Activated CD4-positive, alpha-beta T cell treated with anti-CD3 and anti-CD28 coated beads for 4 hours (primary cell): ENCODE data around the gene ABO.
"Not testable (repeated sequence)": the region's sequence is repeated elsewhere in the genome, so short reads cannot be mapped to it uniquely, and the experiment has no call there.

Experiments used
- DNase-seq, 2 donors: peaks; one replicate each; pipeline ENCODE4 v3.0.0-alpha.2; 2020

The ABO gene

DNA sequence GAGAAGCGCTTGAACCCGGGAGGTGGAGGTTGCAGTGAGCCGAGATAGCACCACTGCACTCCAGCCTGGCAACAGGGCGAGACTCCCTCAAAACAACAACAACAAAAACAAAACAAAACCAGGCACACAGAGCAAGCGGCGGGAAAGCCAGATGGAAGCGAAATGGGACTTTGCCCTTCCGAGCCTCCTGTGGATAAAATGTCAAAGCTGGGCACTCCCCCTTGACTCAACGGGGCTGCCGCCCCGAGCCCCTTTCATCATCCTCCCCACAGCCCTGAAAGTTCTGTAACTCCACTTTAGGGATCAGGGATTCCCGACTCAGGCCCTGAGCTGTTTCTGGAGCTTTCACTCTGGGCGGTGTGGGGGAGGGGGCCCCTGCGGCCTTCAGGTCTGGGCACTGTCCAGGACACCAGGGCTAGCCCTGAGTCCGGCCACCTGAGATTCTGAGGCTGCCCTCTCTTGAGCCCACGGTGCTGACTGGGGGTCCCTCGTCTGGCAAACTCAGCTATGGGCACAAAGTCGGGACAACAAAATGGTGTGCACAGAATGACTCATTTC lies 35.4 kb downstream of the ABO start:
- no peak for DNase-seq

DNA sequence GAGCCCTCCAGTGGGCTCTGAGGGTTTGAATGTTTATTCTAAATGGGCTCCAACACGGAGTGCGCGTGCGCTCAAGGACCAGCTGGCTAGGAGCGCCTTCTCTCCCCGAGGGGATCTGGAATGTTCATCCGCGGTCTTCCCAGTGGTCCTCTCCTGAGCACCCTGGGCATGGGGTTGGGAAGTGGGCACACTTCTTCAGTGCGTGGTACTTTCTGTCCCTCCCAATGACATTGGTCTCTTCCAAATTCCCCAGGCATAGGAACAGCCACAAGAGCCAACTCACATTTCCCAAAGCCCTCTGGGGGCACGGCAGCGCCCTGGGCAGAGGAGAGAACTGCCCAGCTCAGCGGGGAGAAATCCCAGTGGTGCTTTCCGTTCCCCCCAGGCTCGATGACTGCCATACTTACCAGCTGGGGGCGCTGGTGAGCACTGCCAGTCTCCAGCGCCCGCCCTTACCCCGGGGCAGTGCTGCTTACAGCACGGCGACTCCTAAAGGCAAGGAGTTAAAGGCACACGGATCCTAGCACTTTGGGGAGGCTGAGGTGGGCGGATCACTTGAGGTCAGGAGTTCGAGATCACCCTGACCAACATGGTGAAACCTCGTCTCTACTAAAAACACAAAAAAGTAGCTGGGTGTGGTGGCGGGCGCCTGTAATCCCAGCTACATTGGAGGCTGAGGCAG lies 36.0 kb downstream of the ABO start:
- DNase-seq = peak; percentile 58 to 62

- peak in 1 of 2 donors; percentile 25 for DNase-seq
These were observed 36.6 kb downstream of the ABO start for GRCh38 chr9:133238272-133238850.

DNA sequence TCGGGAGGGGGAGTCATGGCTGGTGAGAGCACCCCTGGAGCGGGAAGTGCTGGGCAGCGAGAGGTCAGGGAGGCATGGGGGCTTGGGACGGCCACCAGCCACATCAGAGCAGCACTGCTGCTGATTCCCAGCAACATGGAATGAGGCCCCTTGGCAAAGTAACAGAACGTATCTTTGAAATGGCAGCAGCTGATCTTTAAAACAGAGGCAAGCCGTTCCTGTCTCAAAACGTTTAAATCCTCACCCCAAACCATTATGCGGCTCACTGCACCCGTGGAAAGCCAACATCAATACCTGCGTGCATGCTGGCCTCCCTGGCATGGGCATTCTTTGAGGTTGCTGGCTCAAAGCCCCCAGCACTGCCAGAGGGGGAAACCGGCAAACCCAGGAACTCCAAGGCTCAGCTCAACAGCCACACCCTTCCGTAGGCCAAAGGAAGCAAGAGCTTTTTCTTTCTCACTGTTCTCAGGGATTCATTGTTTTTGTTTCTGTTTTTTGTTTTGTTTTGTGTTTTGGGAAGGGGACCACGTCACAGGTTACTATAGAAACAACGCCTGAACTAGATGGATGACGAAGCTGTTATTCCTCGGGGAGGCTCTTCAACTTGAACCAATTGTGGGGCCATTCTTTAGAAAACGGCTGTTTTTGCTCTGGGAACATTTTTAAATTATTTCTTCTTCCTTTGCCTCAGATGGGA lies 37.8 kb downstream of the ABO start:
- no peak for DNase-seq

DNA sequence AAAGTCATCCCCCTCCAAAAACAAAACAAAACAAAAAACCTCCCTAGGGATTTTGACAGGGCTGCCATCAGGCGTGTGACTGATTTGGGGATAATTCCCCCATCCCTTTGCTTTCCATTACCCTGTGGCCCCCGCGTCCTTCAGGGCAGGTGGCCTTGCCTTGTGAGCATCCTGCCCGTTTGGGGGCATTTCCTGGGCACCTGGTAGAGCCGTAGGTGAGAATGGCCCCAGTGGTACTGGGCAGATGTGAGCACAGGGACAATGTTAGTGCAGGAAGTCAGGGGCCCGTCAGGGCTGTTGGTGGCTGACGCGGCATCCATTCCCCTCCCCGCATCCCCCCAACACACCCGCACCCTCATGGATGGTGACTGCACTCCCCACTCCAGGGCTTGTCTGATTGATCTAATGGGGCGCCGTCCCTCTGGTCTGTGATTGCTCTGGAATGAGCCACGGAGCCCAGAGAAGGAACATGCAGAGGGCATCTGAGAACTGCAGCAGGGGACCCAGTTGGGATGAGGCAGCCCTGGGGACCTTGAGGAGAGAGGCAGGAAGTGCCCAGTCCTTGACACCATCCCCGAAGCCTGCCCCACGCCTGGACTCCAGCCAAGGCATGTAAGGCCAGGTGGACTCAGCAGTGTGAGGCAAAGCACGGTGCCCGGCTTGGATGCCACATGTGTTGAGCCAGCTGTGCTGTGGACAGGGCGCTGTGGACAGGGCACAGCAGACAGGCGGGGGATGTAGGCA lies 38.5 kb downstream of the ABO start:
- not testable (repeated sequence) for DNase-seq

DNA sequence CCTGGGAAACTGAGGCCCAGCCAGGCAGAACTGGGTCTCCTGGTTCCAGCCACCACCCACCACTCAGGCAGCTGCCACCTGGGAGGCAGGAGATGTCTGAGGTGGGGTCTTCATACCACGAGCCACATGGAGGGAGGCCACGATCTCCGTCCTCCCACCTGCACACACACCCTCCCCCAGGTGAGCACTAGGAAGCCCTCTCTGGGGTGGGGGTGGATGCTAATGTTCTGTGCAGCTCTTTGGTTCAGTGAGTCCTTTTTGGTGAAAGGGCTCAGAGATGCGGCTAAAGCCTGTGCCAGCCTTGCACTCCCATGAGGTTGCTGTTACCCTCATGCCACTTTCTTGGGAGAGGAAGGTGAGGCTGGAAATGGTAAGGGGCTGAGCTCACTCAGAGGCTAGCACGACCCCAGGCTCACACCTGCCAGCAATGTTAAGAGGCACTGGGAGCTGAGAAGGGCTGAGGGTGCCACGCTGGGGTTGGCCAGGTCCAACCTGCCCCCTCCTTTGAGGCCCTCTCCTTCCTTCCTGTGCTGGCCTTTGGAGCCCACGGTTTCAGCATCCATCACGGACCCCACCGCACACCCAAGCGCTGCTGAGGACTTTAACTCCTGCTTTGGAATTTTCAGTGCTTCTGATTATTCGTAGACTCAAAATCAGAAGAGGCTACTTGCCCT lies 39.3 kb downstream of the ABO start:
- no peak for DNase-seq

GRCh38 chr9:133234577-133235322 lies 40.3 kb downstream of the ABO start:
- DNase-seq = no peak

- no peak for DNase-seq
These were observed 41.1 kb downstream of the ABO start for GRCh38 chr9:133233681-133234432.

- DNase-seq = not testable (repeated sequence)
These were observed 43.0 kb downstream of the ABO start for GRCh38 chr9:133231934-133232568.

GRCh38 chr9:133230514-133230913 lies 44.5 kb downstream of the ABO start:
- not testable (repeated sequence) for DNase-seq

DNA sequence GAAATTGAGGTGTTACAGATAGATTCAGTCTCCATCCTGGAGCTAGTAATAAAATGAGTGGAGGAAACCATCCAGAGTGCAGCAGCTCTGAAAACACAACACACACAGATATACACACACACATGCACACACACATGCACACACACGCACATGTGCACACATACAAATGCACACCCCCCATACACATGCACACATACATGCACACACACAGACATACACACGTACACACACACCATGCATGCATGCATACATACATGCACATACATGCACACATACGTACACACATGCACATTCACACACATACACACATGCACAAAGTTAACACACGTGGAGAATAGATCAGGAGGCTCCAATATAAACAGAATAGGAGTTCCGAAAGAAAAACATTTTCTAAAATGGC lies 44.9 kb downstream of the ABO start:
- no peak for DNase-seq

DNA sequence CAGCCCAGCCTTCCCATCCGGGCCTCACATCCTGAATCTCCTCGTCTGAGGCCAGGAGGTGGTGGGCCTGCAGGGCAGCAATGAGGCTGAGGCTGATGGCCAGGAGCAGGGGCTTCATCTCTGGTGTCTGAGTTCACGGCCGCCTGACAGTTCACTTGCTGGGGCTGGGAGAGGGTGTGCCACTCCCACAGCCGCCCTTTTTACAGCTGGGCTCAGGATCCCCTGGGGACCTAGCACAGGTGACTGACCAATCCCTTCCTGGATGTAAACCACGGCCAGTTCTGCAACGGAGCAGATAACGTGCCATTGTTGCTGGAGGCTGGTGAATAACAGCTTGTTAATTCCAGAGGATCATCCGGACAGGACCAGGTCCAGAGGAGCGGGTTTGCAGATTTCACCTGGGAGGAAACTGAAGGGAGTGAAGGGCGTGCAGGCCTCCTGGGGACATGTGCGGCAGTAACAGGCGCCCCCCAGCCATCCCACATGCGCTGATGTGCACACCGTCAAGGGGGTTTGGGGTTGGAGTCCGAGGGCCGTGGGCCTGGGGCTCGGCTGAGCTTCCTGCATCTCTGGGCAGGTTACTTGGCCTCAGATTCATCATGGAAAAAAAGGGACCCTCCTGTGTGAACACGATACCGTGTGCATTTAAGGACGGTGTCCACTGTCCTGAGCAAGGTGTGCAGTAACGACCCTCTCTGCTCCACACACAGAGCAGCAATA lies 46.4 kb downstream of the ABO start:
- not testable (repeated sequence) for DNase-seq

DNA sequence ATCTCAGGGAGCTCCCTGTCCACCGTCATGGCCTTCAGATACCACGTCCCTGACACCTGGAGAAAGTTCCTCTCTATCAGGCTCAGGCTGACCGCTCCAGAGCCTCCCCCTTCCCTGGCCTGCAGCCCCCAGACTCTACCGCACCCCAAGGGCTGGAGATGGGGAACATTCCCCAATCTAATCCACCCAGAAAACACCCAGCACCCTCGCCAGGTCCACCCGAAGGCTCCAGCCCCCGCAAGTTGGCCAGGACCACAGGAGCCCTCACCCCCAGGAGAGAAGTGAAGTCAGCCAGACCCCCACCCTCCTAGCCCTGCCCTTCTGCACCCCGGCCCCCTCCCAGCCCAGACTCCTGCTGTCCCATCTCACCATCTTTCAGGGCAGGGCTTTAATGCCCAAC lies 47.0 kb downstream of the ABO start:
- not testable (repeated sequence) for DNase-seq

- no peak for DNase-seq
These were observed 47.6 kb downstream of the ABO start for GRCh38 chr9:133227242-133227860.

DNA sequence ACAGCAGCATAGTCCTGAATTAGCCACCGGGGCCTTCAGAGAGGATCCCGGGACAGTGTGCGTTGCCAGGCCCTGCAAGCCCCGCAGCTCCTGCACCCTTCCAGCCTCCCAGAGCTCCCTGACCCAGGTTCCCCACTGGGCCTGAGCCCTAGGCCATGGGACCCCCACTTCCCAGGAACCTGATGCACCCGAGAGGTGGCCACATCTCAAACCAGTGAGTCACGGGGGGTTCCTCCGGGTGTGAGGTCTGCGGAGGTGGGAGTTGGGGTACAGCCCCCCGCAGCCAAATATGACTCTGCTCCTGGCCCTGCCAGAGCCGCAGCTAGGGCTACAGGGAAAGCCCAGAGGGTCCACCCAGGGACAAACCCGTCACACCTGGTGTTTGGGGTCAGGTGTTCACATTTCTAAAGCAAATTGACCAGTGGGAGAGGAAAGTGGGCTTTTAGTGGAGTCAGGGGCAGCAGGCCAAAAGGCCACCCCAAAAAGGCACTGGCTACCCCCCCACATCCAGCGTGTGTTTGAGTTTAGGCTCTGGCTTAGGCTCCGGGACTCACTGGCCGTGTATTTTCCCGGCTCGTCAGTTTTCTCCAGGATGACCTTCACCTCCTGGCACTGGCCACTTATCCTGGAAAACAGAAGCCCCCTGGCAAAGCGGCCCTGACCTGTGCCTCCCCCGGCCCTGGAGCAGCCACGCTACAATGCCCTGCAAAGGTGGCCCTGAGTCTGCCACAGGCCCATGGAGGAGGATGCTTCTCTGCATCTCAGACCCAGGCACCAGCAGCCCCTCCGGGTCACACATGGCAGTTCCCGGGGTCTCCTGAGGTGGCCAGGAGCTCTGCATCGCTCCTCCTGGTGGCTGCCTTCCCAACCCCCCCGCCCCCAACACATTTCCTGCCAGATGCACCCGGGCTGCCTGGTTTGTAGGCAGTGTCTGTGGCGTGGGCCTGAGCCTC lies 48.5 kb downstream of the ABO start:
- no peak for DNase-seq

DNA sequence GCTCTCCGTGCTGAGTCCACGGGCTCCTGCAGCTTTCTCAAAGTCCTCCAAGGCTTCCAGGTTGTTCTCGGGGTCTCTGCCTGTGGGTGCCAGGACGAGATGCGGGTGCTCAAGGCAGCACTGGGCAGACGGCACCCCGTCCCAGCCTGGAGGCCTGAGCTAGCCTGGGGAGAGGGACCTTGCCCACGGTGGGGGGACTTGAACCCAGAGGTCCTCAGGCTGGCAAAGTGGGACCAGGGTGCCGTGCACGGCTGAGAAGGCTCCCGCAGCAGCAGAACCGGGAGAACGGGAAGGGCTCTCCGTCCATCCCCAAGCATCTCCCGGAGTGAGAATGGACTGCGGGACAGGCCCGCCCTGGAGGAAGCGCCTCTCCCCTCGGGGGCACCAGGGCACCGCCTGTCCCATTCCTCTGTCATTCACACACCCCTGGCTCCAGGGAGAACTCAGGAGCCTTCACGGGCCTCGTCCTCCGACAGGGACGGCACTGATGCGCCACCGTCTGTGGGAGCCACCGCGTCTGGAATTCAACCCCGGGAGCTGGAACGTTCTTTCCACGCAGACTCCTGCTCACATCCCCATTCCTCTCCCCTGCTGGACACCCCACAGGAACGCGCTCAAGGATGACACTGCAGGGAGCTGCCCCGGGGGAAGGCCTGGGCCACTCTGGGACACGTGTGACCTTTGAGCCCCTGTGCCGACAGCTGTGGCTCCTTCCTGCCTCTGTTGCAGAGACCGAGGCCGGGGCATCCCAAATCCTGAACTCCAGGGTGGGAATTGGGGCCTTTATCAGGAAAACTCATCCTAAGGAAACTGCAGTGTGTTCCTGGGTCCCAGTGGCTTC lies 49.6 kb downstream of the ABO start:
- no peak for DNase-seq

GRCh38 chr9:133224762-133225161 lies 50.2 kb downstream of the ABO start:
- no peak for DNase-seq
